Heart left ventricle (tissue), 13 donors: ENCODE measurements around the gene ZNF76.

ENCODE experiments used
- CTCF ChIP-seq, 12 donors: fragments of 200-600 bp; sonication (generic) in 4 of 12; IDR thresholded peaks; one replicate each; pipeline versions ENCODE4 v1.5.0 to v1.8.0; 2018 to 2022; ENCODE audit warnings: antibody characterized with exemption in 12 of 12, mild to moderate bottlenecking in 5 of 12
- POLR2A ChIP-seq, 2 donors: fragments of 450-650 bp; IDR thresholded peaks; one replicate each; pipeline ENCODE4 v1.6.1; 2017; ENCODE audit warnings: antibody characterized with exemption in 2 of 2, mild to moderate bottlenecking in 2 of 2, moderate library complexity in 2 of 2
- donor health status: ischemic (EF 13 %, LVEDD 7.1; RV severe dilation, severe dysfunction).
- donor health status: DM: no; HTN: yes; CAD: no.
- donor health status: DM: no; HTN: no; CAD: no.
- donor health status: ischemic (EF 25% LVEDD 6.9; RV normal size, moderate dysfunction).
- donor health status: ischemic (EF 25% LVEDD 5.7; RV mildly dilated, moderate dysfunction).
- donor health status: ischemic (EF 35%, LVEDD 5.7; RV mildly dilated, moderate dysfunction).
- donor health status: nonischemic (EF 11% LVEDD 7.7; RV severe dilation, severe dysfunction).
- donor health status: DM: yes; HTN: yes; CAD: no.
- donor health status: PGD.
- donor health status: ischemic (EF 29% LVEDD 5.4; RV normal size, mild dysfunction).
- donor health status: nonischemic (EF 23%, LVEDD 6.1; RV moderate dilation, normal function).

GRCh38 chr6:35283361-35283760, 23.8 kb downstream of the ZNF76 start:
- TF ChIP-seq CTCF (IDR thresholded peaks at IDR 0.05) = no peak
- TF ChIP-seq POLR2A (IDR thresholded peaks at IDR 0.05) = no peak
